GM04503 (cell line): Measurements from ENCODE around the gene RANBP10.

Source experiments
- DNase-seq: peaks from one replicate; pipeline ENCODE4 v3.0.0-alpha.2; 2012; ENCODE audit warnings: low read depth

RANBP10 gene

GRCh38 chr16:67675999-67676398 is 130.4 kb downstream of the RANBP10 start:
- DNase-seq = no peak

- no peak for DNase-seq
These were observed 130.8 kb downstream of the RANBP10 start for GRCh38 chr16:67675579-67675935.

- DNase-seq = no peak
These were observed 131.3 kb downstream of the RANBP10 start for GRCh38 chr16:67674851-67675578.

GRCh38 chr16:67673712-67674580 is 132.4 kb downstream of the RANBP10 start:
- no peak for DNase-seq
